Upper lobe of left lung (tissue), 4 donors: ENCODE data around the gene ZSCAN18.
"Not testable (repeated sequence)": the region's sequence is repeated elsewhere in the genome, so short reads cannot be mapped to it uniquely, and the experiment has no call there.

Experiments
- CTCF ChIP-seq, 6 experiments: fragments of 450-650 bp in 4 of 6; fragments of 200-600 bp in 2 of 6; sonication (generic) in 2 of 6; IDR thresholded peaks; one replicate each; pipeline ENCODE4 v1.5.1; 2016 to 2019; ENCODE audit warnings: antibody characterized with exemption in 6 of 6
- EP300 ChIP-seq, 4 donors: sonication (generic); formaldehyde crosslinking; IDR thresholded peaks; one replicate each; pipeline ENCODE4 v1.5.1; 2017; ENCODE audit warnings: antibody characterized with exemption in 4 of 4, control low read depth in 2 of 4
- POLR2A ChIP-seq, 4 donors: fragments of 450-650 bp; IDR thresholded peaks; one replicate each; pipeline ENCODE4 v1.5.1; 2016 to 2017; ENCODE audit warnings: antibody characterized with exemption in 4 of 4, mild to moderate bottlenecking in 2 of 4
- POLR2AphosphoS5 ChIP-seq, 2 donors: sonication (generic); formaldehyde crosslinking; IDR thresholded peaks; one replicate each; pipeline ENCODE4 v1.5.1; 2017; ENCODE audit warnings: antibody characterized with exemption in 2 of 2

- not testable (repeated sequence) for TF ChIP-seq POLR2A, CTCF, EP300, POLR2AphosphoS5 (IDR thresholded peaks at IDR 0.05)
These were observed 49.4 kb upstream of the ZSCAN18 start for GRCh38 chr19:58147475-58147874.
